Astrocyte (in vitro differentiated cells and primary cell): ENCODE results near the gene CHRNA4.

Source experiments
- CTCF ChIP-seq: IDR thresholded peaks from 2 replicates; pipeline ENCODE4 v1.5.1; 2011; ENCODE audit warnings: low read depth, mild to moderate bottlenecking, inconsistent platforms, low read length, moderate library complexity; ENCODE audit not compliant: insufficient read depth
- EZH2 ChIP-seq: IDR thresholded peaks from 2 replicates; pipeline ENCODE4 v1.6.1; 2012; ENCODE audit warnings: mild to moderate bottlenecking, low read length, inconsistent platforms; ENCODE audit not compliant: insufficient read depth

- TF ChIP-seq CTCF = no peak
- TF ChIP-seq EZH2 = no peak
Observed at GRCh38 chr20:63333241-63333836, 27.8 kb downstream of the CHRNA4 start.
